ENCODE data around the gene BACH2. TPM values are rescaled to one million over a fixed set of nuclear protein-coding genes. Genes with fewer than 3 reads are reported as not detected.

BACH2 gene
- total RNA-seq, 1 experiment from 2014 or later: 3.3 TPM

- TF ChIP-seq POLR2AphosphoS5 (IDR thresholded peaks at IDR 0.05; ENCODE audit: low read depth, low read length) (no peak), POLR2A (IDR thresholded peaks at IDR 0.05; ENCODE audit: borderline replicate concordance, extremely low read depth, insufficient read depth, insufficient read length) (no peak), FOSL1 (IDR thresholded peaks at IDR 0.05; ENCODE audit: low read depth) (no peak), ZBTB33 (IDR thresholded peaks at IDR 0.05; ENCODE audit: extremely low read depth, insufficient replicate concordance, low read length) (no peak), RAD21 (IDR thresholded peaks at IDR 0.05; ENCODE audit: low read depth) (no peak), CBX3 (IDR thresholded peaks at IDR 0.05; ENCODE audit: low read depth) (no peak), EZH2 (IDR thresholded peaks at IDR 0.05) (no peak), ZNF274 (IDR thresholded peaks at IDR 0.05; ENCODE audit: low read depth, low read length) (no peak), YY1 (IDR thresholded peaks at IDR 0.05; ENCODE audit: extremely low read depth, insufficient replicate concordance, low read depth, low read length) (no peak), TCF7L2 (IDR thresholded peaks at IDR 0.05; ENCODE audit: borderline replicate concordance, extremely low read depth, insufficient read depth, insufficient read length) (no peak), SRF (IDR thresholded peaks at IDR 0.05; ENCODE audit: low read depth) (no peak)
- ChIA-PET RAD21 (ENCODE audit: low non-redundant PET in 1 of 2, low total read pairs in 2 of 2, uncharacterized antibody in 2 of 2, unreplicated experiment in 2 of 2) (no interaction called here), POLR2A (no interaction called here), CTCF (no interaction called here)
- Histone ChIP-seq H3K9me2 (ENCODE audit: insufficient read depth) (no peaks in the 10 kb centered on the region), H3K27me3 (ENCODE audit: insufficient read depth, low read length) (no peaks in the 10 kb centered on the region), H3K79me2 (ENCODE audit: insufficient read depth, low read length) (no peaks in the 10 kb centered on the region), H3K36me3 (ENCODE audit: control insufficient read depth in 1 of 2, insufficient read depth in 2 of 2, low read length in 2 of 2) (no peaks in the 10 kb centered on the region), H3K27ac (ENCODE audit: low read depth, low read length) (no peak overlapping the region), H4K20me1 (ENCODE audit: insufficient read depth) (no peaks in the 10 kb centered on the region), H3K4me3 (replicated peaks in 1 of 2; ENCODE audit: low read depth in 1 of 2, low read length in 2 of 2) (no peak overlapping the region), H3K9me3 (ENCODE audit: control insufficient read depth in 1 of 2, insufficient read depth in 1 of 2, low read depth in 1 of 2, low read length in 2 of 2) (no peaks in the 10 kb centered on the region), H2AFZ (ENCODE audit: low read depth, low read length, poor library complexity, severe bottlenecking) (no peak overlapping the region), H3K4me1 (ENCODE audit: control insufficient read depth in 1 of 2, insufficient read depth in 2 of 2, low read length in 2 of 2) (peaks cover 2 to 15% of the 10 kb centered on the region in 2 experiments; a peak in 3 of 4 replicates), H3K4me2 (ENCODE audit: low read length) (no peak overlapping the region), H3K9ac (ENCODE audit: low read length) (no peak overlapping the region)
- DNase-seq (ENCODE audit: low read depth, low spot score): no peak
- intact Hi-C loops (cut with micrococcal nuclease): no loop called here
- ATAC-seq: no peak
- no TSS peak for BruUV-seq (replicated peaks)
Measured at GRCh38 chr6:90105506-90106170, 191.0 kb downstream of the BACH2 start.

Data from HCT116 (cell line).